ENCODE measurements around the gene DPEP2NB.

Gene DPEP2NB

DNA sequence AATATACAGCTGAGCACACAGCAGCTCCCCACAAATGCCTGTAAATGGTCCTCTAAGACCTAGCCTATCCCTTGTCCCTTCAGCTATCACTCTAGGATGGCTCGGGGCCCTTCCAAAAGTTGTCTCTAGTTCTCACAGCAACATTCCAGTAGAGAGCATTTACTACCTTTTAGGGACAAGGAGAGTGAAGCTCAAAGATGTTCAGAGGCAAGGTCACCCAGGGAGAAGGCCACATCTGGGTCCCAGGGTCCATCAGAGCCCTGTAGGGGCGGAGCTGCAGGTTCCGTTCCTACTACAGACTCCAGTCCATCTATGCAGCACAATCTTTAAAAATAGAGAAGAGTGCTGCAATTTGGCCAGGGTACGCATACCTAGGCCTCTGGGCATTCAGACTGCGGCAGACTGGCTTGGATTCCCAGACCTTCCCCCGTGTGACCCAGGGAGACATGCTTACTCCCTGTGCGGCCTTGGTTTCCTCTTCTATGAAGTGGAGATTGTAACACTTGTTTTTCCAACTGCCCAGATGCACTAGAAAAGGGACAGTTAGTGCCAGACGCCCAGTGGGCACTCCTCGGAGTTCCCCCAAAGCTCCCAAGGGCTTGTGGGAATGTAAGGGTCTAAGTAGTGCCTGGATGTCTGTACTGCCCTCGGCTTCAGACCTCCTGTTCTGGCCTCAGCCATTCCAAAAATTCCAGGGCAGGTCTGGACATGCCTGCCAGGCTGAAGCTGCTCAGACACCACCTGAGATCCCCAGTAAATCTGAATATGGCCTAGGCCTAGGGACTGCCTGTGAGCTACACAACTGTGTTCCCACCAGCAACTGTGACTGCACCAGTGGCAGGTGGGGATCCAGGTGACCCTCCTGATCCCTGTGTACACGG is 49.8 kb downstream of the DPEP2NB start:
- peaks cover 20% of the 10 kb centered on the region in 2 experiments for H3K4me1 ChIP-seq (ENCODE audit: control insufficient read depth in 1 of 2, insufficient read depth in 1 of 2, low read depth in 1 of 2, low read length in 1 of 2)
- peaks cover 6% of the 10 kb centered on the region for H3K36me3 ChIP-seq
- H3K4me3 ChIP-seq (ENCODE audit: low read depth in 1 of 2, low read length in 1 of 2) = no peak overlapping the region
- no peaks in the 10 kb centered on the region for H3K9me3 ChIP-seq
- H3K27me3 ChIP-seq = peaks cover 37% of the 10 kb centered on the region
- H3K27ac ChIP-seq = no peak overlapping the region
- TF ChIP-seq, protein P1, sequence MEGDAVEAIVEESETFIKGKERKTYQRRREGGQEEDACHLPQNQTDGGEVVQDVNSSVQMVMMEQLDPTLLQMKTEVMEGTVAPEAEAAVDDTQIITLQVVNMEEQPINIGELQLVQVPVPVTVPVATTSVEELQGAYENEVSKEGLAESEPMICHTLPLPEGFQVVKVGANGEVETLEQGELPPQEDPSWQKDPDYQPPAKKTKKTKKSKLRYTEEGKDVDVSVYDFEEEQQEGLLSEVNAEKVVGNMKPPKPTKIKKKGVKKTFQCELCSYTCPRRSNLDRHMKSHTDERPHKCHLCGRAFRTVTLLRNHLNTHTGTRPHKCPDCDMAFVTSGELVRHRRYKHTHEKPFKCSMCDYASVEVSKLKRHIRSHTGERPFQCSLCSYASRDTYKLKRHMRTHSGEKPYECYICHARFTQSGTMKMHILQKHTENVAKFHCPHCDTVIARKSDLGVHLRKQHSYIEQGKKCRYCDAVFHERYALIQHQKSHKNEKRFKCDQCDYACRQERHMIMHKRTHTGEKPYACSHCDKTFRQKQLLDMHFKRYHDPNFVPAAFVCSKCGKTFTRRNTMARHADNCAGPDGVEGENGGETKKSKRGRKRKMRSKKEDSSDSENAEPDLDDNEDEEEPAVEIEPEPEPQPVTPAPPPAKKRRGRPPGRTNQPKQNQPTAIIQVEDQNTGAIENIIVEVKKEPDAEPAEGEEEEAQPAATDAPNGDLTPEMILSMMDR (IDR thresholded peaks at IDR 0.05) = no peak

DNA sequence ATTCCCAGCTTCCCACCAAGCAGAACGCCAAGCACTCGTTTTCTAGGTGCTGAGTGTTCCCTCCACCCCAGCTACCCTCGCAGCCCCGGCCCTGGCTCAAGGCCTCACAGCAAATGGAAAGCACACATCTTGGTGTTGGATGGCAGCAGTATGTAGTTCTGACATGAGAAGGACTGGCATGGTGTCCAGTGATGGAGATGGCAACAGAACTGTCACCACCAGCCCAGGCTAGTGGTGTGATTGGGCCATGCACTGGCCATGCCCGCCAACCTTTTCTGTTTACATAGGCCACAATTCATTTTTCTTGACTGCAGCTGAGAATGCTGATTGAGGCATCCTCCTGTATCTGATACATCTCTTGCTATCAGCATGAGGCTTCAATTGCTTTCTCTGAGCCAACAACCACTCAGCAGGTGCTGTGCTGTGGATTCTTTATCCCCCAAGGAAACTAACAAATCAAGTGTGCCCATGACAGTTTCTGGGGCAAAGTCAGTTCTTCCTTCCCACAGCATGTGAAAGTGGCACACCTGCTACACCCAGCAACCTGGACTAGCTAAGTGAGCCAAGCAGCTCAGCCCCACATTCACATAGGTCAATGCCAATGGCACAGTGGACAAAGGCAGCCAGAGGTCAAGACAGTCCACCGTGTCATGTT is 51.1 kb downstream of the DPEP2NB start:
- Histone ChIP-seq H3K9me3 (no peaks in the 10 kb centered on the region), H3K27me3 (peaks cover 26% of the 10 kb centered on the region), H3K4me3 (ENCODE audit: low read depth in 1 of 2, low read length in 1 of 2) (no peak overlapping the region), H3K36me3 (peaks cover 6% of the 10 kb centered on the region), H3K4me1 (ENCODE audit: control insufficient read depth in 1 of 2, insufficient read depth in 1 of 2, low read depth in 1 of 2, low read length in 1 of 2) (peaks cover 20% of the 10 kb centered on the region in 2 experiments), H3K27ac (no peak overlapping the region)
- TF ChIP-seq, protein P1 (IDR thresholded peaks at IDR 0.05) = no peak

DNA sequence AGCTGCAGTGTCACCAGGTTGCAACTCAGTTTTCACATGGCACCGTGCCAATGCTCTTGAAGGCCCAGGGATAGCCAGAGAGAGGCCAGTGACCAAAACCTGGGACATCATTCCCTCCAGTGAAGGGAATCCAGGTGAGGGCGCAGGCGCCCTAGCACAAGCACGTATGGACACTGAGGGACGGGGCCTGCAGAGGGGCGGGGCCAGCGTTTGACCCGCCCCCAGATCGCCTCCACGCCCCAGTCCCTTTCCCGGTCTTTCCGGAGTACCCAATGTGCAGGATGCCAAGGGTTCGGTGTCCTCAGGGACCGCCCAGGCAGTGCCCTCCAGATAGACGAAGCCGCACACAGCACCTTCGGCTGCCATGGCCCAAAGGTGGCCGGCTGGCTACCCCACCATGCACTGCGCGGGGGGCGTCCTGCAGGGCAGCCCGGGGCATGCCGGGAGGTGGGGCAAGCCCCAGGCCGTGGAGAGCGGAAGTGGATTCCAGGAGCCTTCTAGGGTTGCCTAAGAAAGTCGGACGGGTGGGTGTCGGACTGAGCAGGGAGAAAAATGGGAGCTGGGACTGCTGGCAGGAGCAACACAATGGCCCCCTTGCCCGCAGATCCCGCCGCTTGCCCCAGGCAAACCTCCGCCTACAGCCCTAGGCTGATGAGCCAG is 51.9 kb downstream of the DPEP2NB start:
- Histone ChIP-seq H3K27me3 (peaks cover 20% of the 10 kb centered on the region), H3K9me3 (no peaks in the 10 kb centered on the region), H3K27ac (no peak overlapping the region), H3K4me1 (ENCODE audit: control insufficient read depth in 1 of 2, insufficient read depth in 1 of 2, low read depth in 1 of 2, low read length in 1 of 2) (peaks cover 15 to 17% of the 10 kb centered on the region in 2 experiments), H3K36me3 (peaks cover 6% of the 10 kb centered on the region), H3K4me3 (ENCODE audit: low read depth in 1 of 2, low read length in 1 of 2) (no peak overlapping the region)
- TF ChIP-seq, protein P1 (IDR thresholded peaks at IDR 0.05) = no peak

Data from neutrophil (primary cell).